Nephron (organoid): ENCODE data around the gene SOCS1.
"Not testable (repeated sequence)": the region's sequence is repeated elsewhere in the genome, so short reads cannot be mapped to it uniquely, and the experiment has no call there.

ENCODE experiments used
- H3K27ac Mint-ChIP-seq, 3 experiments: 2 replicates each; pipeline ENCODE4 v1.8.0; 2020; ENCODE audit warnings: mixed read lengths in 3 of 3, mild to moderate bottlenecking in 2 of 3, moderate library complexity in 1 of 3
- H3K27me3 Mint-ChIP-seq: 2 replicates; pipeline ENCODE4 v1.8.0; 2021; ENCODE audit warnings: low read depth, mild to moderate bottlenecking, moderate library complexity, mixed read lengths
- H3K36me3 Mint-ChIP-seq: 2 replicates; pipeline ENCODE4 v1.8.0; 2020; ENCODE audit warnings: low read depth, mixed read lengths
- H3K4me1 Mint-ChIP-seq: 2 replicates; pipeline ENCODE4 v1.8.0; 2020; ENCODE audit warnings: mixed read lengths
- H3K4me3 Mint-ChIP-seq, 3 experiments: 2 replicates each; pipeline ENCODE4 v1.8.0; 2020; ENCODE audit warnings: mild to moderate bottlenecking in 3 of 3, mixed read lengths in 3 of 3, moderate library complexity in 2 of 3
- H3K9me3 Mint-ChIP-seq: 2 replicates; pipeline ENCODE4 v1.8.0; 2020; ENCODE audit warnings: mixed read lengths
- TF ChIP-seq, protein P1 (sequence below), 3 experiments: fragments of 200-600 bp; sonication (generic); IDR thresholded peaks; one replicate each; pipeline ENCODE4 v1.5.0; 2021; ENCODE audit warnings: antibody characterized with exemption in 3 of 3; ENCODE audit not compliant: unreplicated experiment in 3 of 3

The SOCS1 gene

DNA sequence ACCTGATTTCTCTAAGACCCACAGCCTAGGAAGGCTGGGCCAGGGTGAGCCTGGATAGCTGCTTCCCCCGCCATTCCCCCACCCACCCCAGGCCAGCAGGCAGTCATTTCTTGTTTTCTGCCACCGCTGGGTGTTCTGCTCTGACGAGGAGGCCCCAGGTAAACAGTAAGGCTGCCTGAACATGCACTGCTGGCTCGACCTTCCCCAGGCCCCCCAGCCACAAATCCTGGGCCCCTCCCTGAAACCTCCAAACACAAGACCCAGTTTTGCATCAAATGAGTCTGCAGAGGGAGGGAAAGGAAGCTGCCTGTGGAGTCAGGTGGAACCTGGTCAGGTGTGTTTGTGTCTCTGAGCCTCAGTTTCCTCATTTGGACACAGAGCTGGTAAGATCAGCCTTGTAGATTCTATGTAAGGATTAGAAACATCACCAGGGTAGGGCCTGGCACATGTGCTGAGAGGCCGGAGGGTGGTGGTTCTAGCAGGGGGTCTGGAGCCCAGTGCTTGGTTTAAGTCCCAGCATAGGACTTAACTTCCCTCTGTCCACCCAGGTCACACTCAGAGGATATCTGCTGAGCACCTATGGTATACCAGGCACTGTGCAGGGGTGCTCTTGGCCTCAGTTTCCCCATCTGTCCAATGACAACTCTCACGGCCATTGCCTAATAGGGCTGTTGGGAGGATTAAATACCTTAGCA lies 44.0 kb upstream of the SOCS1 start:
- Mint-ChIP-seq H3K4me3 (no peak overlapping the region), H3K4me1 (peaks cover 24% of the 10 kb centered on the region), H3K27ac (no peak overlapping the region), H3K27me3 (no peaks in the 10 kb centered on the region), H3K9me3 (no peaks in the 10 kb centered on the region), H3K36me3 (no peaks in the 10 kb centered on the region)
- TF ChIP-seq, protein P1, sequence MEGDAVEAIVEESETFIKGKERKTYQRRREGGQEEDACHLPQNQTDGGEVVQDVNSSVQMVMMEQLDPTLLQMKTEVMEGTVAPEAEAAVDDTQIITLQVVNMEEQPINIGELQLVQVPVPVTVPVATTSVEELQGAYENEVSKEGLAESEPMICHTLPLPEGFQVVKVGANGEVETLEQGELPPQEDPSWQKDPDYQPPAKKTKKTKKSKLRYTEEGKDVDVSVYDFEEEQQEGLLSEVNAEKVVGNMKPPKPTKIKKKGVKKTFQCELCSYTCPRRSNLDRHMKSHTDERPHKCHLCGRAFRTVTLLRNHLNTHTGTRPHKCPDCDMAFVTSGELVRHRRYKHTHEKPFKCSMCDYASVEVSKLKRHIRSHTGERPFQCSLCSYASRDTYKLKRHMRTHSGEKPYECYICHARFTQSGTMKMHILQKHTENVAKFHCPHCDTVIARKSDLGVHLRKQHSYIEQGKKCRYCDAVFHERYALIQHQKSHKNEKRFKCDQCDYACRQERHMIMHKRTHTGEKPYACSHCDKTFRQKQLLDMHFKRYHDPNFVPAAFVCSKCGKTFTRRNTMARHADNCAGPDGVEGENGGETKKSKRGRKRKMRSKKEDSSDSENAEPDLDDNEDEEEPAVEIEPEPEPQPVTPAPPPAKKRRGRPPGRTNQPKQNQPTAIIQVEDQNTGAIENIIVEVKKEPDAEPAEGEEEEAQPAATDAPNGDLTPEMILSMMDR (IDR thresholded peaks at IDR 0.05; ENCODE audit: unreplicated experiment in 3 of 3): no peak

GRCh38 chr16:11298950-11299547 lies 43.0 kb upstream of the SOCS1 start:
- peak overlapping the region in 1 of 3 experiments; percentile 94 for H3K27ac Mint-ChIP-seq
- H3K9me3 Mint-ChIP-seq, H3K27me3 Mint-ChIP-seq, H3K36me3 Mint-ChIP-seq, H3K4me3 Mint-ChIP-seq: not testable (repeated sequence)
- peaks cover 24% of the 10 kb centered on the region for H3K4me1 Mint-ChIP-seq

DNA sequence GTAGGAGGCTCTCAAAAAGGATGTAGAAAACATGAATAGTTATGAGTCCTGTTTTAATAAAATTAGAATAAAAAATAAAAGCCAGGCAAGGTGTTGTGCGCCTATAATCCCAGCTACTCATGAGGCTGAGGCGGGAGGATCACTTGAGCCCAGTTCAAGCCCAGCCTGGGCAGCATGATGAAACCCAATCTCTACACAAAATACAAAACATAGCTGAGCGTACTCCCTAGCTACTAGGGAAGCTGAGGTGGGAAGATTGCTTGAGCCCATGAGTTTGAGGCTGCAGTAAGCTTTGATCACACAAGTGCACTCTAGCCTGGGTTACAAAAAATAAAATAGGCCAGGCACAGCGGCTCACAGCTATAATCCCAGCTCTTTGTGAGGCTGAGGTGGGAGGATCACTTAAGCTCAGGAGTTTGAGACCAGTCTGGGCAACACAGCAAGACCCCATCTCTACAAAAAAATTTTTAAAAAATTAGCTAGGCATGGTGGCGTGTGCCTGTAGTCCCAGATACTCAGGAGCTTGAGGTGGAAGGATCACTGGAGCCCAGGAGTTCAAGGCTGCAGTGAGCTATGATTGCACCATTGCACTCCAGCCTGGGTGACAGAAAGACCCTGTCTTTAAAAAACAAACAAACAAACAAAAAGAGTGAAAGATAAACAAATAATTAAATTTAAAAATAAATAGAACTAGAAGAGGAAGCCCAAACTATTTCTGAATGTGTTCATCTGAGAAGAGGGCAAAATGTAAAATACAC lies 42.3 kb upstream of the SOCS1 start:
- Mint-ChIP-seq H3K4me1 (peaks cover 20% of the 10 kb centered on the region), H3K9me3 (no peaks in the 10 kb centered on the region), H3K27ac (peak overlapping the region; percentile 28 to 94 (median 89)), H3K27me3 (no peaks in the 10 kb centered on the region), H3K4me3 (no peak overlapping the region), H3K36me3 (no peaks in the 10 kb centered on the region)
- TF ChIP-seq, protein P1 (IDR thresholded peaks at IDR 0.05; ENCODE audit: unreplicated experiment in 3 of 3): no peak

DNA sequence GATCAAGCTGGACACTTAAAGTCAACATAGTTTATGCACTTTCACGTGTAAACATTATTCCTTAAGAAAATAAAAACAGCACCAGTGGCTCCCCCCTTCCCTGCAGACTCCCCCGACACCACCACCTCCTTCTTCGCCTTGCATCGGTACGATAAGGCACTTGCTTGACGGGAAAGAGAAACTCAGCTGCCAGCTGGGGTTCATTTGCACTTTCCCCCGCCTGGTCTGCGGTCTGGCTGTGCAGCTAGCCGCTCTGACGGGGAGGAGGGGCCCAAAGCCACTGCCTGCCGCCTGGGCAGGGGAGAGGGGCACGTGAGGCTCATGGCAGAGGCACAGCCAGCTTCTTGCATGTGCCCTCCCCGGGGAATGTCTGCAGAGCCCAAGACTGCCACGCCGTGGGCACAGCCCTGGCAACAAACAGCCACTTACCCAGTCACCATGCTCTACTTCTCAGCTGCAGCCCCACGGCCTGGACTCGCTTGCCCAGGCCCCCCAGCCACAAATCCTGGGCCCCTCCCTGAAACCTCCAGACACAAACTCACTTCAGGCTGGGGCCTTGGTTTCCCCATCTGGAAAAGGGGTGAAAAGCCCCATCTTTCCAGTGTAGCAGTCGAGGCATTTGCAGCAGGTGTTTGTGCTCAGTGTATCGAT lies 41.6 kb upstream of the SOCS1 start:
- H3K36me3 Mint-ChIP-seq: no peaks in the 10 kb centered on the region
- peak overlapping the region; percentile 89 to 94 (median 90) for H3K27ac Mint-ChIP-seq
- H3K4me3 Mint-ChIP-seq: peak overlapping the region in 2 of 3 experiments; percentile 24 to 33
- no peaks in the 10 kb centered on the region for H3K9me3 Mint-ChIP-seq
- peaks cover 4% of the 10 kb centered on the region for H3K27me3 Mint-ChIP-seq
- TF ChIP-seq, protein P1 (IDR thresholded peaks at IDR 0.05; ENCODE audit: unreplicated experiment in 3 of 3): no peak
- peaks cover 16% of the 10 kb centered on the region for H3K4me1 Mint-ChIP-seq

DNA sequence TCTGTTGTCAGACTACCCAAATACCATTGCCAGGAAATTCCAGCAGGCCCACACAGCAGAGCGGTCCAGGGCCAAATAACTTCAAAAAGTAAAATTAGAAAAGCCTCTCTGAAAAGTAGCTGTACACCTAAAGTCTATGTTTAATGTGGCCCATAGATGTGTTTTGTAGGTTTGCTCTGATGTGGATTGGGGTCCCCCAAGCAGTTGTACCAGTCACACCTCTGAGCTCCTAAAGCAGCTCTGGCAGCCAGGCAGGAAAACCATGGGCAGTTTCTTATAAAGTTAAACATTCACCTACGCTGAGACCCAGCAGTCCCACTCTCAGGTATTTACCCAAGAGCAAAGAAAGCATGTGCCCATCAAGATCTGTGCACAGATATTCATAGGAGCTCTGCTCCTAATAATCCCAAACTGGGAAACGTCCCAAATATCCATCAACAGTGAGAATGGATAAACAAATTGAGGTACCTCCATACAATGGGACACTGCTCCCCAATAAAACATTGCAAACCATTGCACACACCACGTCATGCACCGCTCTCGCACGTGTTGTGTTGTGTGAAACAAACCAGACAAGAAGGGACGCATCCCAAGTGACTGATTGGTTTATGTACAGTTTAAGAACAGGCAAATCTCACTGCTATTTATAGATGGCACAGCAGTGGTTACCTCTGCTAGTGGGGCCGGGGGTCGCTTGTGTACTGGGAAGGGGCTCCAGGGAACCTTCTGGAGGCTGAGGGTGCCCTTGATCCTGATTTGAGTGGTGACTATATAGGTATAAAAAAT lies 40.9 kb upstream of the SOCS1 start:
- no peak overlapping the region for H3K4me3 Mint-ChIP-seq
- no peaks in the 10 kb centered on the region for H3K36me3 Mint-ChIP-seq
- TF ChIP-seq, protein P1 (IDR thresholded peaks at IDR 0.05; ENCODE audit: unreplicated experiment in 3 of 3): no peak
- no peaks in the 10 kb centered on the region for H3K9me3 Mint-ChIP-seq
- peak overlapping the region; percentile 89 to 94 (median 90) for H3K27ac Mint-ChIP-seq
- H3K27me3 Mint-ChIP-seq: peaks cover 4% of the 10 kb centered on the region
- H3K4me1 Mint-ChIP-seq: peaks cover 16% of the 10 kb centered on the region
